Esophagus (tissue), 2 donors: ENCODE results near the gene SH2B2. TPM values are rescaled to one million over a fixed set of nuclear protein-coding genes. Genes with fewer than 3 reads are reported as not detected.
"Not testable (repeated sequence)": the region's sequence is repeated elsewhere in the genome, so short reads cannot be mapped to it uniquely, and the experiment has no call there.

Experiments used
- H3K27ac ChIP-seq, 2 donors: one replicate each; pipeline ENCODE4 v1.5.1; 2013; ENCODE audit warnings: low read depth in 2 of 2, mild to moderate bottlenecking in 2 of 2, inconsistent platforms in 1 of 2, low read length in 1 of 2, moderate library complexity in 1 of 2
- H3K27me3 ChIP-seq, 2 donors: one replicate each; pipeline ENCODE4 v1.6.1; 2013; ENCODE audit warnings: low read length in 2 of 2, control low read depth in 1 of 2, mild to moderate bottlenecking in 1 of 2; ENCODE audit not compliant: insufficient read depth in 2 of 2, control insufficient read depth in 1 of 2
- H3K36me3 ChIP-seq, 2 donors: one replicate each; pipeline ENCODE4 v1.6.1; 2013; ENCODE audit warnings: low read length in 1 of 2; ENCODE audit not compliant: control insufficient read depth in 2 of 2, insufficient read depth in 2 of 2
- H3K4me1 ChIP-seq, 2 donors: one replicate each; pipeline ENCODE4 v1.6.1; 2013; ENCODE audit warnings: low read length in 1 of 2; ENCODE audit not compliant: control insufficient read depth in 2 of 2, insufficient read depth in 2 of 2
- H3K4me3 ChIP-seq, 2 donors: one replicate each; pipeline ENCODE4 v1.5.1; 2013; ENCODE audit warnings: low read length in 2 of 2, mild to moderate bottlenecking in 2 of 2, low read depth in 1 of 2, moderate library complexity in 1 of 2
- H3K9me3 ChIP-seq, 2 donors: one replicate each; pipeline ENCODE4 v1.6.1; 2013; ENCODE audit warnings: mild to moderate bottlenecking in 2 of 2, low read depth in 1 of 2, low read length in 1 of 2, moderate library complexity in 1 of 2; ENCODE audit not compliant: control insufficient read depth in 2 of 2, insufficient read depth in 1 of 2
- WGBS, 2 donors: extraction: QIAGEN DNeasy Blood & Tissue Kit; methylation state at CpG; one replicate each; pipeline ENCODE4 v1.1.7; 2013; 5-methylcytosine and 5-hydroxymethylcytosine counted together
- polyA plus RNA-seq, 2 donors: library from polyadenylated mRNA; stranded (reverse); fragments of 200-250 nt; gene quantifications; one replicate each; pipeline ENCODE4 v1.2.3, GENCODE V29; 2013
- donor health status: healthy with polysubstance abuse.
- donor health status: Bipolar disorder and iron deficiency.

Gene SH2B2
- polyA plus RNA-seq, 2 donors, result 1.0 to 1.4 TPM

GRCh38 chr7:102291916-102292267 lies 5.2 kb downstream of the SH2B2 start:
- Histone ChIP-seq H3K27ac (no peak overlapping the region), H3K36me3 (no peaks in the 10 kb centered on the region), H3K9me3 (no peaks in the 10 kb centered on the region), H3K27me3 (no peaks in the 10 kb centered on the region), H3K4me1 (peaks cover 4 to 7% of the 10 kb centered on the region in 2 donors), H3K4me3 (no peak overlapping the region)
- 63 to 66% methylated on average over 2 of the region's 2 CpGs for WGBS, 2 donors

GRCh38 chr7:102292813-102293798 lies 6.4 kb downstream of the SH2B2 start:
- H3K4me1 ChIP-seq, result peaks cover 0 to 3% of the 10 kb centered on the region in 2 donors
- no peaks in the 10 kb centered on the region for H3K27me3 ChIP-seq
- H3K27ac ChIP-seq, result no peak overlapping the region
- H3K4me3 ChIP-seq, result no peak overlapping the region
- H3K36me3 ChIP-seq, result no peaks in the 10 kb centered on the region
- H3K9me3 ChIP-seq, result no peaks in the 10 kb centered on the region
- WGBS, 2 donors, result 32 to 35% methylated on average over 31 to 36 of the region's 36 CpGs

GRCh38 chr7:102294589-102294988 lies 7.9 kb downstream of the SH2B2 start:
- WGBS, 2 donors, result 86 to 93% methylated on average over 3 of the region's 3 CpGs
- no peak overlapping the region for H3K4me3 ChIP-seq
- H3K27ac ChIP-seq, result no peak overlapping the region
- peaks cover 0 to 3% of the 10 kb centered on the region in 2 donors for H3K4me1 ChIP-seq
- no peaks in the 10 kb centered on the region for H3K27me3 ChIP-seq
- H3K9me3 ChIP-seq, result no peaks in the 10 kb centered on the region
- H3K36me3 ChIP-seq, result no peaks in the 10 kb centered on the region

GRCh38 chr7:102295346-102296178 lies 8.9 kb downstream of the SH2B2 start:
- Histone ChIP-seq H3K36me3 (no peaks in the 10 kb centered on the region), H3K27me3 (no peaks in the 10 kb centered on the region), H3K4me1 (peaks cover 0 to 3% of the 10 kb centered on the region in 2 donors), H3K27ac (no peak overlapping the region), H3K9me3 (no peaks in the 10 kb centered on the region), H3K4me3 (no peak overlapping the region)
- WGBS, 2 donors, result 79 to 81% methylated on average over 12 of the region's 12 CpGs

- H3K36me3 ChIP-seq, result no peaks in the 10 kb centered on the region
- H3K9me3 ChIP-seq, result no peaks in the 10 kb centered on the region
- 78 to 83% methylated on average over 6 of the region's 6 CpGs for WGBS, 2 donors
- H3K4me1 ChIP-seq, result peaks cover 0 to 3% of the 10 kb centered on the region in 2 donors
- no peaks in the 10 kb centered on the region for H3K27me3 ChIP-seq
- no peak overlapping the region for H3K27ac ChIP-seq
- no peak overlapping the region for H3K4me3 ChIP-seq
These were observed 9.4 kb downstream of the SH2B2 start for GRCh38 chr7:102296179-102296438.

- WGBS, 2 donors, result 87% methylated on average over 7 of the region's 7 CpGs
- Histone ChIP-seq H3K36me3 (no peaks in the 10 kb centered on the region), H3K27ac (no peak overlapping the region), H3K4me1 (peaks cover 0 to 3% of the 10 kb centered on the region in 2 donors), H3K4me3 (no peak overlapping the region), H3K9me3 (no peaks in the 10 kb centered on the region), H3K27me3 (no peaks in the 10 kb centered on the region)
These were observed 9.8 kb downstream of the SH2B2 start for GRCh38 chr7:102296514-102296913.

GRCh38 chr7:102297487-102298218 lies 11.0 kb downstream of the SH2B2 start:
- no peaks in the 10 kb centered on the region for H3K9me3 ChIP-seq
- H3K36me3 ChIP-seq, result no peaks in the 10 kb centered on the region
- no peak overlapping the region for H3K27ac ChIP-seq
- WGBS, 2 donors, result 93% methylated on average over 10 of the region's 10 CpGs
- H3K4me1 ChIP-seq, result peaks cover 0 to 3% of the 10 kb centered on the region in 2 donors
- H3K4me3 ChIP-seq, result no peak overlapping the region
- H3K27me3 ChIP-seq, result no peaks in the 10 kb centered on the region

- Histone ChIP-seq H3K36me3 (no peaks in the 10 kb centered on the region), H3K27me3 (no peaks in the 10 kb centered on the region), H3K9me3 (no peaks in the 10 kb centered on the region), H3K4me1 (peaks cover 0 to 3% of the 10 kb centered on the region in 2 donors), H3K4me3 (no peak overlapping the region), H3K27ac (no peak overlapping the region)
- WGBS, 2 donors, result 54 to 65% methylated on average over 83 to 84 of the region's 84 CpGs
These were observed 14.1 kb downstream of the SH2B2 start for GRCh38 chr7:102300643-102301221.

GRCh38 chr7:102301367-102301766 lies 14.7 kb downstream of the SH2B2 start:
- WGBS, 2 donors, result 93 to 94% methylated on average over 12 to 14 of the region's 14 CpGs
- H3K9me3 ChIP-seq, H3K4me3 ChIP-seq, H3K36me3 ChIP-seq, H3K27me3 ChIP-seq, H3K27ac ChIP-seq, H3K4me1 ChIP-seq: not testable (repeated sequence)
